ELR (cell line): ENCODE data around the gene CRYBG2.
A peak's percentile ranks its signal among the peaks of the same experiment; 100 is the strongest.
"Not testable (repeated sequence)": the region's sequence is repeated elsewhere in the genome, so short reads cannot be mapped to it uniquely, and the experiment has no call there.

Source experiments
- DNase-seq: peaks from one replicate; pipeline ENCODE4 v3.0.0-alpha.2; 2015; ENCODE audit warnings: low read depth

Gene CRYBG2

DNA sequence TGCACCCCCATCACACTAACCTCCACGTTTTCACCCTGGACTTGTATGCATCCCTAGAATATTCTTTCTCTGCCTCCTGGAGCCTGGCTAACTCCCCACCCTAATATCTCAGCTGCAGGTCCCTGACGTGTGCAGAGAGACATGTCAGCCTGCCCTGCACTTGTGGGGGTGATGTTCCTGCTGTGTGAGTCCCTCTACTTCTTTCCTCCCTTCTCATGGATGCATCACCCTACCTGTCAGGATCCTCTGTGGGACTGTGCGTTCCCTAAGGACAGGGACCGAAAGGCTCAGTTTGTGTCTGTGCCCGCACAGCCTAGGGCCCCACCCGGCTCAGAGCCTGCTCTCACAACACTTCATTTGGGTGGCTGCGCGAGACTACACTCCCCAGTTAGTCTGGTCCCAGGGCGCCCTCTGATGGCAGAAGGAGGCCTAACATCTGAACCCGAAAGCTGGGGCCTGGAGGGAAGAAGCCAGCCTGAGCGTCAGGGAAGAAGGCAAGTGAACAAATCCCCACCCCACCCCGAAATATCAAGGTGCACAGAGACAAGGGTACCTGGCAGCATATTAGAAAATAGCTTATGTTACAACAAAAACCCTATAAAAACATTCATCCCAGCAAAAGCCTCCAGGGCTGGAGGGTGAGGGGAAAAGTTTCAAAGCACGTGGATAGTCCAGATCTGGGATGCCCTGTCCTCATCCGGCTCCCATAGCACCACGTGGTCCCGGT lies 32.5 kb downstream of the CRYBG2 start:
- DNase-seq, result peak; percentile 84

DNA sequence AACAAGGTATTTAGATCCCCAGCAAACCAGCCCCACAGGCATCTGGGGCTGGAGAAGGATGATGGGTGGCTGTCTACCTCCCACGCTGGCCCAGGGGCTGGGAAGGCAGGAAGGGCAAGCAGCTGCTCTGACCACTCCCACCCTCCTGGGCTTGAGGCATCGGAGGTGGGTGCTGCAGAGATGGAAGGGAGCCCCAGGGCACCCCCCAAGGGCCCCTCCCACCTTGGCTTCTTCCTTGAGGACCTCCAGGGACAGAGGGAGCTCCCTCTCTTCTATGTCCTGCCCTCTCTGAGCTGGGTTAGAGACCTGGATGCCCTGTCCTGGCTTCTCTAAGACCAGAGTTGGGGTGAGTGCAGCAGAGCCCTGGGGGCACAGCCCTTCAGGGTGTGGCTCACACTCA lies 33.0 kb downstream of the CRYBG2 start:
- no peak for DNase-seq

DNA sequence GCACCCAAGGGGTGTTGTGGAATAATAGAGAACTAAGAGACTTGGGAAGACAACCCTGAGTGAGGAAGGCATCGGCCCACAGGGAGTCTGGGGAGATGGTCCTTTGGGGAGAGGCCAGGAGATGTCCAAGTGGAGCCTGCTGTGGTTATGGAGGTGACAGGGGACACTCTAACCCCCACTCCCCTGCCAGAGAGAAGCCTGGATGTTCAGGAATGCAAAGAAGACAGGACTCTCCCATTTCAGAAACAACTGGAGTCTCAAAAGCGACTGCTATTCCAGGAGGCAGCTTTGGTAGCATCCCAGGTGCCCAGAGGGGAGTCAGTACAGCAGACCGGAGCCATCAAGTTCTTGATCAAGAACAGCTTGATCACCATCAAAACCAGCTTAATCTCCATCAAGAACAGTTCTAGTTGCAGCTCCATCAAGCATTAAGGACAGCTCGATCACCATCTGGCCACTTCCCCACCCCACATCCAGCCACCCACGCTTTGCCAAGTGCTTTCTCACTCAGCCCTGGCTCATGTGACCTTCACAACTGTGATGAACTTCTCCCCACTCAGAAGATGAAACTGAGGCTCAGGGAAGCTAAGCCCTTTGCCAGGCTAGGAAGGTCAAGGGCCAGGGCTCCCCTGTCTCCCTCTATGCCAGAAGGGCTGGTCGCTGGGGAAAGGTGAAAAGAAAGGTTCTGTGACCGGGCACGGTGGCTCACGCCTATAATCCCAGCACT lies 35.4 kb downstream of the CRYBG2 start:
- DNase-seq, result no peak

DNA sequence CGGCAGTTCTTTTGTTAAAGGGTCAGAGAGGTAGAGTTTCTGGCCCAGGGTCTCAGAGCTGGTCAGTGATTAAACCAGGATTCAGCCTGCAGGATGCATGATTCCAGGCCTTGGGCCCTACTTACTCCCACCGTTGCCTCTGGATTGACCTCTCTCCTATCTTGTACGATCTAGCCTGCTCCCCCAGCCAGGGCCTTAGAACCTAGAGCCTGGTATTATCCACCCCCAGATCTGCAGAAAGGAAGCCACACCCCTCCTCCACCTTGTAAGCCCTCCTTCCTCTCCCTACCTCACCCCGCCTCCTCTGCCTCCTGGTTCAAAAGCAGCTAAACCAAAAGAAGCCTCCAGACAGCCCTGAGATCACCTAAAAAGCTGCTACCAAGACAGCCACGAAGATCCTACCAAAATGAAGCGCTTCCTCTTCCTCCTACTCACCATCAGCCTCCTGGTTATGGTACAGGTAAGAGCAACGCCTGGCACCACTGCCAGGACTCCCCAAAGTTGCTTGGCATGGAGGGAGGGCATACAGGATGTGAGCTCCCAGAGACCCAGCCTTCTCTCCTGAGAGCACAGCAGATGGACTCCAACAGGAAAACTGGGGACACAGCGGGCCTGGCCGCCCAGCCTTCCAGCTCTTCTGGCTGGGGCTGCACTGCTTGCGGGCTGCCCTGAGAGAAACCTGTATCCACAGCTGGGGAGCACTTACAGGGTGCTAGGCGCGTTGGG lies 36.2 kb downstream of the CRYBG2 start, which contains the start of gene CD52:
Gene CD52 (plus strand): TSS at position 347 of the 726 bp plus-strand sequence. CDS start 60 bp downstream, at position 407.
- DNase-seq, result no peak

DNA sequence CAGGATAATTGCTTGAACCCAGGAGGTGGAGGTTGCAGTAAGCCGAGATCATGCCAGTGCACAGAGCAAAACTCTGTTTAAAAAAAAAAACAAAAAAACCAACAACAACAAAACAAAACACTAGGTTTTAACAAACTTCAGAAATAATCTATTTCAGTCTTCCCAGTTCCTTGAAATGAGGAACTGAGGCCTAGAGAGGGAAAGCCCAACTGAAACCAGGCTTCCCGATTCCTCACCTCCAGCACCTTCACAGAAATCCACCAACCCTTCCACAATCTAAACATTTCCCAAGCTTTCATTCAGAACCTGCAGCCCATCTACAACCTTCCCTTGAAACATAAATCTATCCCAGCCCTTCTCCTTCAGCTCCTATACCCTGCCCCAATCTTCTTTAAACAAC lies 36.8 kb downstream of the CRYBG2 start:
- no peak for DNase-seq

DNA sequence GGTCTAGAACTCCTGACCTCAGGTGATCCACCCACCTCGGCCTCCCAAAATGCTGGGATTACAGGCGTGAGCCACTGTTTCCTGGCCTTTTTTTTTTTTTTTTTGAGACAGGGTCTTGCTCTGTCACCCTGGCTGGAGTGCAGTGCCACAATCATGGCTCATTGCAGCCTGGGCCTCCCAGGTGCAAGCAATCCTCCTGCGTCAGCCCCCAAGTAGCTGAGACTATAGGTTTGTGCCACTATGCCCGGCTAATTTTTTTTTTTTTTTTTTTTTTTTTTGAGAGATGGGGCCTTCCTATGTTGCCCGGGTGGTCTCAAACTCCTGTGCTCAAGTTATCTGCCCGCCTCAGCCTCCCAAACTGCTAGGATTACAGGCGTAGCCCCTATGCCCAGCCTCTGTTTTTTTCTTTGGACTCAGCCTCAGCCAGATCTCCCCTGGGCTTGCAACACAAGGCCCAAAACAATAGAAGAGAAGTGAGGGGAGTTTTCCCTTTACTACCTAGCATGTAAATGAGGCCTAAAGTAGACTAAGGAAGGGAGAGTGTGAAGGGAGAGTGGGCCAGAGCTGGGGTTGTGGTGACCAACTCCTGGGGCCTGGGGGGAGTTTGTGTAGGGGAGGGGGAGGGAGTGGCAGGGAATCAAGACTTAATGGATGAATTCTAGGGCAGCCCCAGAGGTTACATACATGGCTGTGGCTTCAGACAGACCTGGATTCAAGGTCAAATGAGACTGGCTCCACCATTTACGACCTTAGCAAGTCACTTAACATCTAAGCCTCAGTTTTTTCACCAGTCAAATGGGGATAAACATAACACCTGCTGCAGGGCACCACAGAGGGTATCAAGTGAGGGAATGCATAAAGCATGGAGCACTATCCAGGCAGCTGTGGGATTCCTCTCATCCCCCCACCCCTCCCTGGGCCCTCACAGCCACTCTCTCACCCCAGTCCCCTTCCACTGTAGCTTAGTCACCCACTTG lies 37.8 kb downstream of the CRYBG2 start:
- no peak for DNase-seq

DNA sequence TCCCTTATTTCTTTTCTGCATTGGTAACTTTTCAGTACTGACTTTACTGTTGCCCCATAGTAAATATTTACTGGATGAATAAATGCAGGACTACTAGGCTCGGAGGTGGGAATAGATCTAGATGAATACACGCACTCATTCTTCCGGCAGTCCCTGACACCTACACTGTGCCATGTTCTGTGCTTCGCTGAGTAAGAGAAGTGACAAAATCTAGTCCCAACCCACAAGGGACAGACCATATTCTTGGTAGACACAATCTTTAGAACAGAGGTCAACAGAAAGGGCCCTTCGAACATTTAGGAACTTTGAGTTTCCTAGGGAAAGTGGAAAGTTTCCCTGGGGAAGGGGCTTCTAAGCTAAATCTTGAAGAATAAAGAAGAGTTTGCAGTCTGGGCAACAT lies 39.4 kb downstream of the CRYBG2 start:
- DNase-seq, result no peak

DNA sequence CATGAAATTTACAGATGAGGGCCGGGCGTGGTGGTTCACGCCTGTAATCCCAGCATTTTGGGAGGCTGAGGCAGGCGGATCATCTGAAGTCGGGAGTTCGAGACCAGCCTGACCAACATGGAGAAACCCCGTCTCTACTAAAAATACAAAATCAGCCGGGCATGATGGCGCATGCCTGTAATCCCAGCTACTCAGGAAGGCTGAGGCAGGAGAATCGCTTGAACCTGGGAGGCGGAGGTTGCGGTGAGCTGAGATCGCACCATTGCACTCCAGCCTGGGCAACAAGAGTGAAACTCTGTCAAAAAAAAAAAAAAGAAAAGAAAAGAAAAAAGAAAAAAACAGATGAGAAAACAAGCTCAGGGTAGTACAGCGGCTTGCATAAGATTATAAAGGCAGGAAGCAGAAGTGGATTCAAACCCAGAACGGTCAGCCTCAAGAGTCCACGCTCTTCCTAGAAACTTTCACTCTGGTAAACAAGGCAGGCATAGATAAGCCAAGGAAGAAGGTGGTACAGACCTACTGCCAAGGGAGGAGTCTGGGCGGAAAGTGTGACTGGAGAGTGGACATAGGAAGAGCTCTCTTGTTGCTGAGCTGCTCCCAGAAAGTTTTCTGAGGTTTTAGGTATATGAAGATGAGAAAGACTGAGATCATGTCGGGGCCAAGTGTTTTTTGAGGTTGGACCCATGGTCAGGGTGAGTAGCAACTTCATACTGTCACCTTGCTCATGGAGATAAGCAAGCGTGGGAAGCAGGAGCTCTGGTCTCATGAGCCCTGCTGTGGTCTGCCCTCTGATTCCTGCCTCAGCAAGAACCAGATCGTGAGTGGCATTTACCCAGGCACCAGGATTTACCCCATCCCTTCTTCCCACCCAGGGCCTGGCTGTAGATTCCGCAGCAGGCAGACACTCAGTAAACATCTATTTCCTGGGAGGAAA lies 45.7 kb downstream of the CRYBG2 start:
- not testable (repeated sequence) for DNase-seq

DNA sequence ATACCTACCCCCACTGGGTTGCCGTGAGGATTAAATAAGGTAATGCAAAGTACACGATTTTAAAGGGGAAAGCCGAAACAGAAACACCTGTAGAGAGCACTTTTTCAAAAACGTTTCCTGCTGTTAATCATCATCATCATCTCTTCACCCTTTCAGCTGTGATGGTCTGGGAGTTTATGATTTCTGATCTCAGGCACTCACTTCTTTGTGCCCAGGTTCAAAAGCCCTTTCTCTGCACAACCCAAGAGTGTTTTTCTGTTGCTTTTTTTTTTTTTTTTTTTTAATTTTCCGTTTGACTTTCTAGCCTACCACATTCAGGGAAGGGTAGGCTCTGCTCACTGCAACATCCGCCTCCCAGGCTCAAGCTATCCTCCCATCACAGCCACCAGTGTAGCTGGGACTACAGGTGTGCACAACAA lies 46.6 kb downstream of the CRYBG2 start:
- no peak for DNase-seq

DNA sequence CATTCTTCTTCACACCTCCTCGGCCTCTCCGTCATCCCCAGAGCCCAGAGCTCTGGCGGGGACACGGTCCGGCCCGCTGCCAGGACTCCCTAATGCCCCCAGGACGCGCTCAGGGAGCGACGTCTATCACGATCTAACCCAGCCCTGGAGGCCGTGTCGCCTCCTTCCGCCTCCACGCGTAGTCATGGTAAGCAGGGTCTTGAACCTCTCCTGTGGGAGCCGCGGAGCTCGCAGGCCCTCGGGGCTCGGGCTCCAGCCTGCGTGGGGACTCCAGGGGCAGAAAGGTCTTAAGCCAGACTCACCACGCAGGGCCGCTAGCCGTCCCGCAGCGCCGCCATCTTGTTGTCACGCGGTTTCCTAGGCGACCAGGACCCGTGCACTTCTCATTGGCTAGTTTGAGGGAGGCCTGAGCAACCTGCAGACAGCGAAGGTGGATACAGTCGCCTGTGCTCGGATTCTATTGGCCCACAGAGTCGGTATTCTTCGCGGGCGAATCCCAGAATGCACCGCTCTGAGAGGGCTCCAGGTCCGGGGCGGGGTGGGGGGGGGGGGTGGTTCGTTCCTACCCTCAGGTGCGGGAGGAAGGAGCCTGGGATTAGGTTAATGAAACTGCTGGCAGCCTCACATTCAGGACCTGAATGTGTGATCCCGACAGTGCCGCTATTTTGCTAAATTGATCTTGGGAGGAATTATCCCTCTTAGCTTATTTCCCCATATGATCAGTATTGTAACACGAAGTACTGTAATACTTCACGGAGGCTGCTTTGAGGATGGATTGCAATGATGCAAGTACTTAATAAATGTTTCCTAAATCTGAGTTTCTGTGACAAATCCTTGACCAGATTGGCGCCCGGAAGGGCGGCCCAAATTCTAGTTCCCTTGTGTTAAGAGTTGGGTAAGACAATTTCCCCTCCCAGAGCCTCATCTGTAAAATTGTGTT lies 47.4 kb downstream of the CRYBG2 start, which contains the start of gene UBXN11:
Gene UBXN11 (minus strand): TSS at position 347 of the 940 bp plus-strand sequence. CDS start 3,753 bp downstream, outside the sequence.
- peak; percentile 96 for DNase-seq

DNA sequence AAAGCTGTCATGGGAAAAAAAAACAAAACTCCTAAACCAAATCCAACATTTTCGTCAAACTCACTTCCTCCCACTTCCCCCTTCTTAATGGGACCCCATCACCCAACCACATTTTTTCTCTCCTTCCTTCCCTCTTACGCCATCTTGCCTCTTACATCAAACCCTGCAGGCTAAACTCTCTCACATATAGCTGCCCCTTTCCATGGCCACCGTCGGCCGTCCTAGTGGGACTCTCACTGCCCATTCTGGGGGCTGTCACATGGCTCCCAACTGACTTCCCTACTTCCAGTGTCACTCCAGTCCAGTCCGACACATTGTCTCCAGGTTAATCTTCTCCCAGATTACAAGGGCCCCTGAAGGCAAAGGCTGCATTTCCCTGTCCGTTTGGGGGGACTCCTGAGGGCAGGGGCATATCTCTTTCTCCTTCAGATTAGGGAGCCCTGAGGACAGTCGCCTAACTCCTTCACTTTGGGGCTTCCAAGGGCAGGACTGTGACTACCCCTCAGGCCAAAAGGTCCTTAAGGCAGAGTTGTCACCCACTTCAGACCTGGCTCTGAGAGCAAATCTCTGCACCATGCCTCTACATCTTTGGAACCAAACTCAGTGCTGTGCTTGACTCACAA lies 48.2 kb downstream of the CRYBG2 start:
- no peak for DNase-seq

DNA sequence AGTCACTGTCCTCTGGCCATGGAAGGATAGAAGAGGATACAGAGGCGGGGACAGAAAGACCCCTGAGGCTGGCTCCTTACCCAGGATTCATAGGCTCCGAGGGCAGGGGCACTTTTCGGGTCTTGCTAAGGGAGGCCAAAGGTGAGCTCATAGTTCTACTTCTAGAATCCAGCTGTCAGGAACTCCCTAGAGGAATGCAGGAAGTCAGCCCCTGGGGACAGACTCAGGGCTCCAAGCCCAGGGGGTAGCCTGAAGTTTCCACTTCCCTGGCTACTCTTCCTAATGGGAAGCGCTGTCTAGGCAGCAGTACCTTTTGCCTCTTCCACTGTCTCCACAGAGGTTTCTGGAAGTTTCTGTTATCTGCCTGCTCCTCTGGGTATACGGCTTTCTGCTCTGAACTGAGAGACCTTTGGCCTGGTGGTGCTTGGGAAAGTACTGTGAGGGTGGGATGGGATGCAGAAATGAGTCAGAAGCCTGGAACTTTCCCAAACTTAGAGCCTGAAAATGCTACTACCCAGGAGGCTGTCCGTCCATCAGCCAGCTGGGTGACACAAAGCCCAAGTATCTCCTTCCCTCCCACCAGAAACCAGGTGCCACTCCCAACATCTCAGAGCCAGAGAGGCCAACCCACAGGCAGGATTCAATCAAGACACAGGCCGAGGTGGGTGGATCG lies 51.1 kb downstream of the CRYBG2 start:
- peak; percentile 82 for DNase-seq

DNA sequence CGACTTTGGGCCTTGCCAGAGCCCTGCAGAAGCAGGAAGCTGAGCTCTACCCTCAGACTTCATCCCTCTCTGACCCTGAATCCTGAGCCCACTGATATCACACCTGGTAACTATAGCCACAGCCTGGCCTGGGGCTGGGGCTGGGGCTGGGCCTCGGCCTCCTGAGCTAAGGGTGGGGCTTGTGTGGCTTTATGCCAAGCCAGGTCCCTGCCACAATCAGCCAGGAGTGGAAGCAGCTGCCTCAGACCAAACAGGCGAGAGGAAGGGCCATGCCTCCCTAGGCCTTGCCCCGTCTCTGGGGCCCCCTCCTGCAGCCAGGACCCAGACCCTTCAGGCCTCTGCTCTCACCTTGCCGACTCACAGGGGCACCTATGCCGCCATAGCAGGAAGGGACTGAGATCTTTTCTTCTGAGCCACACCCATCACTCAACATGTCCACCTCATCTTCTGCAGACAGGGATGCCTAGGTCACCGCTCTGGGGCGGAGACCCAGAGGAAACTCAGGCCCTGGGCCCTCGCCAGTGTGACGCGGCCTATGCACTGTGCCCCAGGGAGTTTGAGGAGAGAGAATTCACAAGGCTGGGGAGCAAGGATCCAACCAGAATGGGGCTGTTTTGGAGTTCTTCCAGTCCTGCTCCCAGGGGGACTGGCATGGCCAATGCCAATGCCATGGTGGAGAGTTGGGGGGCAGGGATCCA lies 53.2 kb downstream of the CRYBG2 start:
- no peak for DNase-seq

DNA sequence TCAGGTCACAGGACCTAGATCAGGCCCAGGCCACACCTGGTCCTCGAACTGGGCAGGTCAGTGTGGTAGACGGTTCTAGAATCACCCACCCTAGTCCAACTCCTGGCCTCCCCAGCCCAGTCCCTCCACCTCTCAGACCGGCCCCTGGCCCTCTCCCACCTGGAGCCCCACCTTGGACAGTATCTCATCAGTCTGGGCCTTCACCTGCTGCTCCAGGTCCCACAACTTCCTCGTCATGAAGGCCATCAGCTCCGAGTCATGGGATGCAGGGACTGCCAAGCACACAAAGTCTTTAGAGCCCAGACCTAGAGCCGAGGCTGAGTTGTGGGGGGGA lies 56.2 kb downstream of the CRYBG2 start:
- no peak for DNase-seq

DNA sequence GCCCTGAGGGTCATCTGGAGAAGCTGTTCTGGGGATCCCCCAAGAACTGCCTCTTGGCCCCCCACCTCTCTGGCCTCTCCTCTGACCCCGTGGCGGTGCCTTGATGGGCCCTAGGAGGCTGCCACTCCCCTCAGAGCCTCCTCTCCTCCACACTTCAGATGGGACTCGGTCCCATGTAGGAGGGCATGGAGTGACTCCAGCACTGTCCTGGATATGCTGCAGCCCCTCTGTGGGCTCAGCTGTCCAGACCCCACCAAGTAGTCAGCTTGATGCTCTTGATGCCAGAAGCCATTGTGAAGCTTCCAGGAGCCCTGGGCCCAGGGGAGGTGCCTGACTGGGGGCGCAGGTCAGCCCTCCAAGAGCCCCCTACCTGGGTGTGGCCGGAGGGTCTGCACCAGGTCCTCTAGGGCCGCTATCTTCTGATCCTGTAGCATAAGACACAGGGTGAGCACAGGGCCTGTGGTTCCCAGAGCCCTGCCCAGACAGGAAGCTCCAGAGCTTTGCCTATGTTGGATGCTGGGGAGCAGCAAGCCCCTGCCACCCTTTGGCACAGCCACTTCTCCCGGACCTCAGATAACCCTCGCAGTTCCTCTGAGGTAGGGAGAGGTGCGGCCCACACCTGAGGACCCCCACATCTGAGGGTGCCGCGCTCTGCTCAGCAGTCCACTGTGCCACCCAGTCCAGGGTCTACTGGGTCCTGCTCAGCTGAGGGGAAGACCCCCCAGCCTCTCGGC lies 56.7 kb downstream of the CRYBG2 start:
- no peak for DNase-seq

DNA sequence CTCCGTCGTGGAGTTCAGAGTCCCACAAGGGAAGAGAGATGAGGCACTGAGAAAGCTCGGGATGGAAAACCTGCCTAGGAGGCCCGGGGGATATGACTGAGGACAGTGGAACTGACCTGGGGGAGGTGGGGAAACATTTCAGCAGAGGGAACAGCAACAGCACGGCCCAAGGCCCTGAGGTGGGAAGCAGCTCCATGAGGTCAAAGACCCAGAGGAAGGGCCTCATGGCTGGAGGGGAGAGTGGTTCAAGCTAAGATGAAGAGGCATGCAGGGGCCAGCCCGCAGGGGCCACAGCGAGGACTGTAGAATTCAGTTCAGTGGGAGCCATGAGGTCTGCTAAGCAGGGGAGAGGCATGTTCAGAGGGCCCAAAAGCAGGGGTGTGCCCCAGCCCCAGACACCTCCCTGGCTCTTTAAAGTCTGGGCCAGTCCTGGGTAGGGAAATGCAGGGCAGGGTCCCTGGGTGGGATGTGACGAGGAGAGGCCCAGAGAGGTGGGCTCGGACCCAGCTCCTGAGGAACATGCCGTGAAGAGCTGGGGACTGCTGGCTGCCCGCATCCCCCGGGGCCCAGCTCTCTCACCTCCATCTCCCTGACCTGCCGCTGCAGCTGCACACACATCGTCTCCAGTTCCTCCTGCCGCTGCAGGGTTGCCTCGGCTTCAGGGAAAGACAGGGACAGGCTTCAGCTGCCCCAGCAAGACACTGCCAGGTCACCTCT lies 57.4 kb downstream of the CRYBG2 start:
- DNase-seq, result no peak
